Panc1 (cell line): ENCODE measurements around the gene TAMALIN.

Source experiments
- POLR2AphosphoS5 ChIP-seq: IDR thresholded peaks from 2 replicates; pipeline ENCODE4 v1.6.1; 2012; ENCODE audit warnings: mild to moderate bottlenecking, low read depth, low read length, moderate library complexity
- TF ChIP-seq, protein P1 (sequence below): fragments of 450-650 bp; IDR thresholded peaks from 2 replicates; pipeline ENCODE4 v1.5.1; 2017; ENCODE audit warnings: mild to moderate bottlenecking

DNA sequence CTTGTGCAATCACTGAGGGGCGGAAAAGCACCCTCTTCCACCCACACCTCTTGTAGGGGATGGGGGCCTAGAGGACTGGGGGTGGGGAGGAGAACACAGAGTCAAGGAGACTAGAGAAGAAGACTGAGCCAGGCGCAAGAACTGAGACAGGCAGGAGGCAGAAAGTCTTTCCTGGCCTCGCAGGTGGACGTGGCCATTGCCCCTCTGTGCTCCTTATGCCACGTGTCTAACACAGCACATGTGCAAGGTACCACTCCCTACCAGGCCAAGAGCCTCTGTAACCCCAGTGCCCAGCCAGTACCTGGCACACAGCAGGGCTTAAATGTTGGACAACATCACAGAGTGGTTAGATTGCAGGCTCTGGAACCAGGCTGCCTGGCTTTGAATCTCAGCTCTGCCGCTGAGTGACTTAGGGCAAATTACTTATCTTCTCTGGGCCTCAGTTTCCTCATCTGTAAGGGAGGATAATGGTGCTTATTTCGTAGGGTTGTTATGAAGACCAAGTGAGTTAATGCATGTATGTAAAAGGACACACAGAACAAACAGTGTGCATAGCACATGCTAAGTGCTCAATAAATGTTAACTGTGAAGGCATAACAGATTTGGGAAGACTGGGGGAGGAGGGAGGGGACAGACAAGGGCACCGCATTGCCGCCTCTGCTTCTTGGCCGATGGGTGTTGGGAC is 1.4 kb upstream of the TAMALIN start:
- TF ChIP-seq, protein P1, sequence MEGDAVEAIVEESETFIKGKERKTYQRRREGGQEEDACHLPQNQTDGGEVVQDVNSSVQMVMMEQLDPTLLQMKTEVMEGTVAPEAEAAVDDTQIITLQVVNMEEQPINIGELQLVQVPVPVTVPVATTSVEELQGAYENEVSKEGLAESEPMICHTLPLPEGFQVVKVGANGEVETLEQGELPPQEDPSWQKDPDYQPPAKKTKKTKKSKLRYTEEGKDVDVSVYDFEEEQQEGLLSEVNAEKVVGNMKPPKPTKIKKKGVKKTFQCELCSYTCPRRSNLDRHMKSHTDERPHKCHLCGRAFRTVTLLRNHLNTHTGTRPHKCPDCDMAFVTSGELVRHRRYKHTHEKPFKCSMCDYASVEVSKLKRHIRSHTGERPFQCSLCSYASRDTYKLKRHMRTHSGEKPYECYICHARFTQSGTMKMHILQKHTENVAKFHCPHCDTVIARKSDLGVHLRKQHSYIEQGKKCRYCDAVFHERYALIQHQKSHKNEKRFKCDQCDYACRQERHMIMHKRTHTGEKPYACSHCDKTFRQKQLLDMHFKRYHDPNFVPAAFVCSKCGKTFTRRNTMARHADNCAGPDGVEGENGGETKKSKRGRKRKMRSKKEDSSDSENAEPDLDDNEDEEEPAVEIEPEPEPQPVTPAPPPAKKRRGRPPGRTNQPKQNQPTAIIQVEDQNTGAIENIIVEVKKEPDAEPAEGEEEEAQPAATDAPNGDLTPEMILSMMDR = no peak
- TF ChIP-seq POLR2AphosphoS5 = no peak
